BJ (cell line): ENCODE measurements around the gene ANKRD62. TPM values are rescaled to one million over a fixed set of nuclear protein-coding genes. Genes with fewer than 3 reads are reported as not detected.

Source experiments
- CTCF ChIA-PET: fragments of 350-600 bp; formaldehyde crosslinking; extraction: SDS; loops from one replicate; lab custom pipeline; 2021; ENCODE audit warnings: antibody characterized with exemption, inconsistent platforms; lab: Yijun Ruan, JAX
- POLR2A ChIA-PET: fragments of 300-600 bp; sonication (Branson Sonifier 250); formaldehyde crosslinking; extraction: SDS; loops from one replicate; lab custom pipeline; 2021; ENCODE audit warnings: antibody characterized with exemption; lab: Charles Lee
- DNase-seq: peaks from one replicate; pipeline ENCODE4 v3.0.0-alpha.2; 2011; ENCODE audit warnings: low read depth
- H3K27me3 ChIP-seq: 2 replicates; pipeline ENCODE4 v1.6.0; 2011; ENCODE audit warnings: low read length; ENCODE audit not compliant: control insufficient read depth, insufficient read depth
- H3K36me3 ChIP-seq: 2 replicates; pipeline ENCODE4 v1.5.1; 2011; ENCODE audit warnings: low read length; ENCODE audit not compliant: control insufficient read depth, insufficient read depth
- H3K4me3 ChIP-seq: 2 replicates; pipeline ENCODE4 v1.5.1; 2011; ENCODE audit warnings: low read depth, mild to moderate bottlenecking, control low read depth, low read length
- CTCF ChIP-seq: IDR thresholded peaks from 2 replicates; pipeline ENCODE4 v1.5.1; 2011; ENCODE audit warnings: low read depth, mild to moderate bottlenecking, control low read depth, inconsistent platforms, low read length, moderate library complexity; ENCODE audit not compliant: insufficient read depth
- polyA plus RNA-seq: library from polyadenylated mRNA; depleted of rRNA; stranded (reverse); fragments of >200 nt; gene quantifications from 2 replicates; pipeline ENCODE4 v1.2.3, GENCODE V29; 2011

Gene ANKRD62
- polyA plus RNA-seq, 1 experiment = not detected

GRCh38 chr18:12101266-12101665 lies 7.6 kb downstream of the ANKRD62 start:
- ChIA-PET CTCF (interaction anchor here (0.9 kb wide), 1 partner anchor 368 kb away, joined by 3 read pairs; no protein-coding TSS in a partner anchor), POLR2A (no interaction called here)

DNA sequence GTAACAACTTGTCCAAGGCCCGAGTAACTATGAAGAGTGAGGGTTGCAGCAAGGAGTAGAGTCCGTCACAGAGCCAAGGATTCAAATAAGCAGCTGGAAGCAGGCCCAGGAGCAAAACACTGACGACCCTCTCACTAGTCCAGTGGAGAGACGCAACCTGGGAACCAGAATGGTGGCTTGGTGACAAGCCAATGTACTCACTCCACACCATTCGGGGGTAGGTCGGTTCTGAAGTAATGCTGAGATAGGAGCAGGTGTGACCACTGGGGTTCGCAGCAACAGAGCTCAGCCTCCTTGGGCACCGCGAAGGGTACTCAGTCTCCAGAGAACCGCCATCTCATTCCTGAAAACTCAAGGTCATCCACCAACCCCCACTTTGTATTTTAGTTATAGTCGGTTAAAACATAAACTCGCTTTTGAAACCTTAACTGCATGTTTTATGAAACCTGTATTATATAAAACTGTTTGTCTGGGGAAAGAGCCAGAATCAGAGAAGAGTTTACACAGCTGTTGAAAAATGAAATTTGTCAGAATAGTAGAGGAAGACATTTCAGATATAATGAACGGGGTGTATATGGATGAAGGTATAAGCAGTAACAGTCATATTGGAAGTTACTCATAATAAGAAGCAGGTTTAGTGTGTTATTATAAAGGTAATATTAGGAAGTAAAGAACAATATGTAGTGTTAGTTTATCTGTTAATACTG lies 8.6 kb downstream of the ANKRD62 start:
- Histone ChIP-seq H3K36me3 (no peaks in the 10 kb centered on the region), H3K4me3 (no peak overlapping the region), H3K27me3 (peaks cover 1% of the 10 kb centered on the region; the same call in 1 of the 2 replicates)
- ChIA-PET POLR2A (no interaction called here), CTCF (interaction anchor here (0.9 kb wide), 1 partner anchor 369 kb away, joined by 3 read pairs; no protein-coding TSS in a partner anchor)
- DNase-seq = no peak
- no peak for TF ChIP-seq CTCF

More at GRCh38 chr18:12101266-12101665, 7.6 kb downstream of the ANKRD62 start:
- Histone ChIP-seq H3K4me3 (no peak overlapping the region), H3K27me3 (peaks cover 1% of the 10 kb centered on the region; the same call in 1 of the 2 replicates), H3K36me3 (no peaks in the 10 kb centered on the region)
- no peak for TF ChIP-seq CTCF
- no peak for DNase-seq

DNA sequence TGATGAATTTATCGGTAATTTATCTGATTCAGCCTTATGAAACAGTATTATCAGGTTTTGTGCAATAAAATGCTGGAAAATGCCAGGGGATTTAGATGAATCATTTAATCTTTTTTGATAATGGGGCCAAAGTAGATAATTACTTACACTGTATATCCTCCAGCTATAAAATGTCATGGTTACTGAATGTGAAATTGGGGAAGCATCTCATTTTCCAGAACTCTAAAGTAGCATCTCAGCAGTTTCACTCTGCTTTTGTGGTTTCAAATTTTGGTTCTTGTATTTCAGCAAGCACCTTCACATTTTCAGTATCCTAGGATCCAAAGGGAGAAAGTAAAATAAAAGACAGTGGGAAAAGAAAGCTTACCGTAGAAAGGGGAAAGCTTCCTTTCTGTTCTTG lies 12.8 kb downstream of the ANKRD62 start:
- H3K36me3 ChIP-seq = no peaks in the 10 kb centered on the region
- ChIA-PET CTCF (no interaction called here), POLR2A (no interaction called here)
- TF ChIP-seq CTCF = no peak
- no peak overlapping the region for H3K4me3 ChIP-seq
- no peak for DNase-seq
- peaks cover 1% of the 10 kb centered on the region; the same call in 1 of the 2 replicates for H3K27me3 ChIP-seq

DNA sequence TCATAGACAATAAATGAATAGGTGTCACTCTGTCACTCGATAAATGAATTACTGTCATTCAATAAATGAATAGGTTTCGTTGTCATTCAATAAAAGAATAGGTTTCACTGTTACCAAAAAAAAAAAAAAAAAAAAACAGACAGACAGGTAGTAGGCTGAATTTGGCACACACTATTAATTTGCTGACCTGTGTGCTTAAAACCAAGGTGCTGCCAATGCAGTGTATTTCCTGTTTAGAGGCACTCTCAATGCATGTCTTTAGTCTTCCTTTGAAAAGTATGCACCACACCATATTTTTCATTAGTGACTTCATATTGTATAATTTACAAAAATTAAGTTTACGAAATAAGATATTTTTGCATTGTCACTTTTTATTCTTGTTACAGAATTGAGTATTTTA lies 16.2 kb downstream of the ANKRD62 start:
- POLR2A ChIA-PET = no interaction called here
- Histone ChIP-seq H3K27me3 (no peaks in the 10 kb centered on the region), H3K4me3 (no peak overlapping the region), H3K36me3 (no peaks in the 10 kb centered on the region)
- DNase-seq = no peak
- TF ChIP-seq CTCF = no peak
- CTCF ChIA-PET = no interaction called here

- CTCF ChIA-PET = no interaction called here
Measured at GRCh38 chr18:12113999-12114646, 20.5 kb downstream of the ANKRD62 start.

More at GRCh38 chr18:12113999-12114646, 20.5 kb downstream of the ANKRD62 start:
- H3K4me3 ChIP-seq = no peak overlapping the region
- no peaks in the 10 kb centered on the region for H3K36me3 ChIP-seq
- TF ChIP-seq CTCF = no peak
- no peaks in the 10 kb centered on the region for H3K27me3 ChIP-seq
- POLR2A ChIA-PET = no interaction called here
- no peak for DNase-seq
